Mesendoderm (in vitro differentiated cells): ENCODE data around the gene NPVF.

Experiments
- DNase-seq: peaks from one replicate; pipeline ENCODE4 v3.0.0; 2013
- H2AK5ac ChIP-seq: 2 replicates; pipeline ENCODE4 v1.6.1; 2013; ENCODE audit warnings: low read length, inconsistent platforms
- H2BK120ac ChIP-seq: 2 replicates; pipeline ENCODE4 v1.6.1; 2013; ENCODE audit warnings: low read depth, mild to moderate bottlenecking, low read length, moderate library complexity, mixed read lengths
- H2BK15ac ChIP-seq: replicated peaks from 2 replicates; pipeline ENCODE4 v1.6.1; 2013; ENCODE audit warnings: low read depth, mild to moderate bottlenecking, moderate library complexity
- H2BK5ac ChIP-seq: 2 replicates; pipeline ENCODE4 v1.6.1; 2013; ENCODE audit warnings: low read length, inconsistent platforms
- H3K18ac ChIP-seq: 2 replicates; pipeline ENCODE4 v1.6.1; 2013; ENCODE audit warnings: mild to moderate bottlenecking, low read length, mixed read lengths
- H3K23ac ChIP-seq: one replicate; pipeline ENCODE4 v1.6.1; 2013; ENCODE audit warnings: low read length
- H3K27ac ChIP-seq: 2 replicates; pipeline ENCODE4 v1.5.1; 2013; ENCODE audit warnings: low read depth, mild to moderate bottlenecking, inconsistent platforms, low read length, moderate library complexity
- H3K27me3 ChIP-seq: 2 replicates; pipeline ENCODE4 v1.6.1; 2013; ENCODE audit warnings: low read length, control low read depth, mild to moderate bottlenecking, inconsistent platforms; ENCODE audit not compliant: insufficient read depth, poor library complexity
- H3K36me3 ChIP-seq: 2 replicates; pipeline ENCODE4 v1.6.1; 2013; ENCODE audit warnings: low read length, inconsistent platforms; ENCODE audit not compliant: control insufficient read depth, insufficient read depth
- H3K4ac ChIP-seq: one replicate; pipeline ENCODE4 v1.6.1; 2013; ENCODE audit warnings: low read depth, mild to moderate bottlenecking, low read length, moderate library complexity
- H3K4me1 ChIP-seq: 2 replicates; pipeline ENCODE4 v1.6.1; 2013; ENCODE audit warnings: low read depth, low read length, inconsistent platforms; ENCODE audit not compliant: control insufficient read depth
- H3K4me2 ChIP-seq: 2 replicates; pipeline ENCODE4 v1.6.1; 2013; ENCODE audit warnings: low read length
- H3K4me3 ChIP-seq: 2 replicates; pipeline ENCODE4 v1.5.1; 2013; ENCODE audit warnings: mild to moderate bottlenecking, low read length
- H3K56ac ChIP-seq: one replicate; pipeline ENCODE4 v1.6.1; 2013; ENCODE audit warnings: low read length
- H3K79me1 ChIP-seq: 2 replicates; pipeline ENCODE4 v1.6.1; 2013; ENCODE audit warnings: low read length, inconsistent platforms
- H3K79me2 ChIP-seq: 2 replicates; pipeline ENCODE4 v1.6.1; 2013; ENCODE audit warnings: mild to moderate bottlenecking, low read length; ENCODE audit not compliant: control insufficient read depth, insufficient read depth
- H3K9ac ChIP-seq: 2 replicates; pipeline ENCODE4 v1.6.1; 2013; ENCODE audit warnings: low read length, inconsistent platforms
- H4K5ac ChIP-seq: one replicate; pipeline ENCODE4 v1.6.1; 2013; ENCODE audit warnings: low read length
- H4K8ac ChIP-seq: one replicate; pipeline ENCODE4 v1.6.1; 2013; ENCODE audit warnings: low read depth, mild to moderate bottlenecking, control low read depth, low read length, moderate library complexity
- WGBS: extraction: QIAGEN DNeasy Blood & Tissue Kit; methylation state at CpG from one replicate; pipeline ENCODE4 v1.1.7; 2013; ENCODE audit warnings: low lambda C conversion rate, missing lambda C conversion rate; ENCODE audit not compliant: insufficient coverage; ENCODE audit errors: extremely low coverage; 5-methylcytosine and 5-hydroxymethylcytosine counted together

Gene NPVF

DNA sequence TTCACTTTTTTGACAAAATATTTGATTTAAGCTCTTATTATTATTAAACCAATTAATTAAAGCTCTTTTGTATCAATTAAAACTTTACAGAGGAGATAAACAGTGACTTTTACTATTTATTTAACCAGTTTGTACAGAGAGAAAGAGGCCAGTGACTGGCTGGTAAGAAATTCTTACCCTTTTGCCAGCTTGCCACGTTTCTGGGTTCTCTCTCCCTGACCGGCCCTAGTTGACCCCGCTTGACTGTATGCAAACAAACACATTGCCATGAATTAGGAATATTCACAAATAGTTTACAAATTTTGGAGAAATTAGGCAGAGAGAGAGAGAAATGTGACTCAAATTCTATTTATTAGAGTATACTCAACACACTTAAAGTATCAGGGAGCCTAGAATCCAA lies 36.2 kb downstream of the NPVF start:
- no peak overlapping the region for H4K5ac ChIP-seq
- H3K23ac ChIP-seq, result no peak overlapping the region
- H2AK5ac ChIP-seq, result no peak overlapping the region
- DNase-seq, result no peak
- H3K27ac ChIP-seq, result no peak overlapping the region
- no peaks in the 10 kb centered on the region for H3K79me2 ChIP-seq
- H3K4me3 ChIP-seq, result no peak overlapping the region
- no peak overlapping the region for H2BK5ac ChIP-seq
- H2BK120ac ChIP-seq, result no peak overlapping the region
- no peak overlapping the region for H3K56ac ChIP-seq
- H3K36me3 ChIP-seq, result no peaks in the 10 kb centered on the region
- H4K8ac ChIP-seq, result no peak overlapping the region
- H3K79me1 ChIP-seq, result no peaks in the 10 kb centered on the region
- no peaks in the 10 kb centered on the region for H3K4me1 ChIP-seq
- H3K4me2 ChIP-seq, result no peak overlapping the region
- H3K18ac ChIP-seq, result no peak overlapping the region
- no peak overlapping the region for H3K9ac ChIP-seq
- WGBS, result no CpG with 5 or more reads among the region's 3 CpGs
- no peaks in the 10 kb centered on the region for H3K27me3 ChIP-seq
- no peak overlapping the region for H2BK15ac ChIP-seq
- no peak overlapping the region for H3K4ac ChIP-seq

DNA sequence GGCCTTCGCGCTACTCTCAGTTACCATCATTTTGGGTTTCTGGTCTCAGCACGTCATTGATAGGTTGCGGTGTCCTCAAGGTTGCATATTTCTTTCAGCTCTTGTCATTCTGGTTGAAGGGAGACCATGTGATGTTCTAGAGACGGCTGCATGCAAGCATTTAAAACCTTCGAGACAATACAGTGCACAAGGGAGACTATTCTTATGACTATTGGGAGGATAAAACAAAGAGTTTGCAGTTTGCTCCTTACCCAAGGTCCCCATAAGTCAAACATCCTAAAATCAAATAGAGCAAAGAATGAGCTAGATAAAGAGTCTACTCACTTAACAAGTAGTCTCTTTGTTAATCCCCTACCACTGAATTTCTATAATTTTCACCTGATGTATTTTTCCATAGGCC lies 39.1 kb downstream of the NPVF start:
- Histone ChIP-seq H2AK5ac (no peak overlapping the region), H4K5ac (no peak overlapping the region)
- no CpG with 5 or more reads among the region's 6 CpGs for WGBS

DNA sequence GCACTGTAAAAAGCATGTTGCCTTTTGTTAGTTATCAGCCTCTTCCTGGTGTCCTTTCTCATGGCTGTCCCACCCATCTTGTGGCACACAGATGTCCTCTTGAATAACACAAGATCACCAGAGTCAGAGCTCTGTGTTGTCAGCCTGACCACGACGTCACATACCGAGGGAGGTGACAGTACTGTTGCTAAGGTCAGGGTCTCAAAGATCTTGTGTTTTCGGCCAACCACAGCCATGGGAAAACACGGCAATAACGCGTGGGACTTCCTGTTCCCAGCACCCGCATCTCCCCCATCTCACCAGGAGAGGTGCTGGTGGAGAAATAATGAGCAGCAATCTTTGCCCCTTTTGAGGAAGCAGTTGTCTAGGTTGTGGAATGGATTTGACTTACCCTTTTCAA lies 40.4 kb downstream of the NPVF start:
- H3K56ac ChIP-seq, result no peak overlapping the region
- no peaks in the 10 kb centered on the region for H3K79me2 ChIP-seq
- H2BK120ac ChIP-seq, result no peak overlapping the region
- H3K9ac ChIP-seq, result no peak overlapping the region
- no peak overlapping the region for H2BK5ac ChIP-seq
- no peaks in the 10 kb centered on the region for H3K27me3 ChIP-seq
- no peaks in the 10 kb centered on the region for H3K79me1 ChIP-seq
- H3K23ac ChIP-seq, result no peak overlapping the region
- H3K4me2 ChIP-seq, result no peak overlapping the region
- H3K4ac ChIP-seq, result no peak overlapping the region
- no peak overlapping the region for H2AK5ac ChIP-seq
- no peak overlapping the region for H3K18ac ChIP-seq
- H3K4me1 ChIP-seq, result no peaks in the 10 kb centered on the region
- H3K27ac ChIP-seq, result no peak overlapping the region
- WGBS, result no CpG with 5 or more reads among the region's 8 CpGs
- no peaks in the 10 kb centered on the region for H3K36me3 ChIP-seq
- peak; percentile 55 for DNase-seq
- H4K5ac ChIP-seq, result no peak overlapping the region
- H4K8ac ChIP-seq, result no peak overlapping the region
- no peak overlapping the region for H3K4me3 ChIP-seq
- no peak overlapping the region for H2BK15ac ChIP-seq

More for the DNA sequence above, 39.1 kb downstream of the NPVF start:
- no peak overlapping the region for H3K23ac ChIP-seq
- H3K27me3 ChIP-seq, result no peaks in the 10 kb centered on the region
- H3K79me1 ChIP-seq, result no peaks in the 10 kb centered on the region
- H2BK120ac ChIP-seq, result no peak overlapping the region
- no peak overlapping the region for H2BK5ac ChIP-seq
- no peak for DNase-seq
- H3K9ac ChIP-seq, result no peak overlapping the region
- H3K27ac ChIP-seq, result no peak overlapping the region
- no peaks in the 10 kb centered on the region for H3K4me1 ChIP-seq
- no peaks in the 10 kb centered on the region for H3K36me3 ChIP-seq
- no peak overlapping the region for H3K4me3 ChIP-seq
- no peak overlapping the region for H2BK15ac ChIP-seq
- H3K4me2 ChIP-seq, result no peak overlapping the region
- no peak overlapping the region for H3K4ac ChIP-seq
- H3K56ac ChIP-seq, result no peak overlapping the region
- H4K8ac ChIP-seq, result no peak overlapping the region
- H3K18ac ChIP-seq, result no peak overlapping the region
- H3K79me2 ChIP-seq, result no peaks in the 10 kb centered on the region

- Histone ChIP-seq H2BK5ac (no peak overlapping the region), H3K4me1 (no peaks in the 10 kb centered on the region), H3K18ac (no peak overlapping the region), H3K56ac (no peak overlapping the region), H3K9ac (no peak overlapping the region), H3K79me1 (no peaks in the 10 kb centered on the region), H4K5ac (no peak overlapping the region), H3K4me3 (no peak overlapping the region), H3K27ac (no peak overlapping the region), H3K4me2 (no peak overlapping the region), H3K36me3 (no peaks in the 10 kb centered on the region), H3K27me3 (no peaks in the 10 kb centered on the region), H3K79me2 (no peaks in the 10 kb centered on the region), H2AK5ac (no peak overlapping the region), H4K8ac (no peak overlapping the region), H3K4ac (no peak overlapping the region), H2BK15ac (no peak overlapping the region), H2BK120ac (no peak overlapping the region), H3K23ac (no peak overlapping the region)
- WGBS, result no CpG with 5 or more reads among the region's 6 CpGs
- no peak for DNase-seq
Measured at GRCh38 chr7:25186436-25186835, 41.9 kb downstream of the NPVF start.

- Histone ChIP-seq H3K27ac (no peak overlapping the region), H3K36me3 (no peaks in the 10 kb centered on the region), H4K8ac (no peak overlapping the region), H3K4ac (no peak overlapping the region), H2AK5ac (no peak overlapping the region), H3K27me3 (no peaks in the 10 kb centered on the region), H3K4me2 (no peak overlapping the region), H3K18ac (no peak overlapping the region), H3K56ac (no peak overlapping the region), H2BK5ac (no peak overlapping the region), H2BK120ac (no peak overlapping the region), H3K23ac (no peak overlapping the region), H3K4me3 (no peak overlapping the region), H4K5ac (no peak overlapping the region), H3K79me1 (no peaks in the 10 kb centered on the region), H2BK15ac (no peak overlapping the region), H3K9ac (no peak overlapping the region), H3K79me2 (no peaks in the 10 kb centered on the region), H3K4me1 (peaks cover 4% of the 10 kb centered on the region)
- no CpG with 5 or more reads among the region's 3 CpGs for WGBS
- DNase-seq, result no peak
Measured at GRCh38 chr7:25181532-25181931, 46.8 kb downstream of the NPVF start.

DNA sequence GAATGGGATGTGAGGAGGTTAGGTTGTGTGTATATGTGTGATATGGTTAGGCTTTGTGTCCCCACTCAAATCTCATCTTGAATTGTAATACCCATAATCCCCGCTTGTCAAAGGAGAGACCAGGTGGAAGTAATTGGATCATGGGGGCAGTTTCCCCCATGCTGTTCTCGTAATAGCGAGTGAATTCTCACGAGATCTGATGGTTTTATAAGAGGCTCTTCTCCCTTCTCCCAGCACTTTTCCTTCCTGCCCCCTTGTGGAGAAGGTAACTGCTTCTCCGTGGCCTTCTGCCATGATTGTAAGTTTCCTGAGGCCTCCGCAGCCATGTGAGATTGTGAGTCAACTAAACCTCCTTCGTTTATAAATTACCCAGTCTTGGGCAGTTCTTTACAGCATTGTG lies 47.3 kb downstream of the NPVF start:
- Histone ChIP-seq H3K4me1 (peaks cover 4% of the 10 kb centered on the region), H3K79me2 (no peaks in the 10 kb centered on the region), H2AK5ac (no peak overlapping the region), H4K8ac (no peak overlapping the region), H3K9ac (no peak overlapping the region), H3K27ac (no peak overlapping the region), H3K18ac (no peak overlapping the region), H3K79me1 (no peaks in the 10 kb centered on the region), H4K5ac (no peak overlapping the region), H3K36me3 (no peaks in the 10 kb centered on the region), H2BK5ac (no peak overlapping the region), H3K4me3 (no peak overlapping the region), H3K56ac (no peak overlapping the region), H2BK120ac (no peak overlapping the region), H3K4me2 (no peak overlapping the region), H3K23ac (no peak overlapping the region), H3K4ac (no peak overlapping the region), H3K27me3 (no peaks in the 10 kb centered on the region), H2BK15ac (no peak overlapping the region)
- WGBS, result no CpG with 5 or more reads among the region's 7 CpGs
- peak; percentile 55 for DNase-seq
